ENCODE data around the gene CKB.
A peak's percentile ranks its signal among the peaks of the same experiment; 100 is the strongest.

The CKB gene

DNA sequence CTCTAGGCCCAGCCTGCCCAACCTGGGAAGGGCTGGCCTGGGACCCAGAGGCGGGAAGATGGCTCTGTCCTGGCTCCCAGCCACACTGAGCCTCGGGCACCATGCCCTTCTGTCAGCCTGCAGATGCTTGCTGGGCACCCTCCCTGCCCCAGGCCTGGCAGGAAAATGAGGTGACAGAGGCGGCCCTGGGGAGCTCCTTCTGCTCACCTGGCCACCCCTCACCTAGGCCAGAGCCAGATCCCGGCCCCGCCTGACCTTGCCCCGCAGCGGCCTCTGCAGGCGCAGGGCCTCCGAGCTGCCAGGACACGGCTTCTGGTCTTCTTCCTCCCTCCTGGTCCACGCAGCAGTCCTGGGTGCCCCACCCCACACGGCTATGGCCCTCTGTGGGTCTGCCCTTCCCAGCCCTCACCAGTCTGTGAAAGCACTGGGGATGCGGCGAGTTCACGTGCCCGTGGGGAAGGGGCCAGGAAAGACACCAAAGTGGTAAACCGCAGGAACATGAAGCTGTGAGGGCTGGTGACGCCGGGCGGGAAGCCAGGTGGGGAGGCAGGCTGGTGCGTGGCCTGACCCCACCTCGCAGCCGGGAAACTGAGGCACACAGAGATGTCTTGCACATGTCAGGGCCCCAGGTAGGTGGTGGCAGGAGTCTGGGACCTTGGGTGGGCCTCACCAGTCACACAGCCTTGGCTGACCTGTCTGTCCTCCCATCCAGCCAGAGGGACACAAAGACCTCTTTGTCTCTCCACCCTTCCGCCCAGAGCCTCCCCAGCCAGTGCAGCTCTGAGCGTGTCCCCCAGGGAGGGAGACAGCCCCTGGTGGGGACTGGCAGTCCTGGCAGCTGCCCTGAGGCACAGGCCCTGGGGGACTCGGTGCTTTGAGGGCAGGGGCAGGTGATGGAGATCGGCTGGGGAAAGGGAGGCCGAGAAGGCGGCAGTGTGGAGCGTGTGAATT, 27.0 kb upstream of the CKB start:
- DNase-seq = no peak

GRCh38 chr14:103548463-103549351, 26.1 kb upstream of the CKB start:
- DNase-seq = no peak

DNA sequence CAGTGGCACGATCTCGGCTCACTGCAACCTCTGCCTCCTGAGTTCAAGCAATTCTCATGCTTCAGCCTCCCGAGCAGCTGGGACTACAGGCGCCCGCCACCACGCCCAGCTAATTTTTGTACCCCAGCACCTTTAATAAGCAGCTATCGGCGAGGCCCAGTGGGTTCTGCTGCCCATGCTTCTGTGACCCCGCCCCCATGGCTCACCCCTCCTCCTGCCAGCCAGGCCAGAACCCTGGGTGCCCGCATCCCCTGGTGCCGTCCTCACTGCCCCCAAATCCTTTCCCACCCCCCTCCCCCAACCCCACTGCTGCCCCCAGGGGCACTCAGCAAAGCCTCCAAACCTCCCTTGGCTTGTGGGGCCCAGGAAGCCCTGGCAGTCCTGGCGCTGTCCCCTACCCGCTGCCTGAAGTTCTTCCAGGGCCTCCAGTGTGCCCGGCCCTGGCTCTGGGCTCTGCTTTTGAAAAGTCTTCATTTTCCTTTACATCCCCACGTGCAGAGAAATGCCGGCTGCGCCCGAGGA, 25.4 kb upstream of the CKB start:
- no peak for DNase-seq

DNA sequence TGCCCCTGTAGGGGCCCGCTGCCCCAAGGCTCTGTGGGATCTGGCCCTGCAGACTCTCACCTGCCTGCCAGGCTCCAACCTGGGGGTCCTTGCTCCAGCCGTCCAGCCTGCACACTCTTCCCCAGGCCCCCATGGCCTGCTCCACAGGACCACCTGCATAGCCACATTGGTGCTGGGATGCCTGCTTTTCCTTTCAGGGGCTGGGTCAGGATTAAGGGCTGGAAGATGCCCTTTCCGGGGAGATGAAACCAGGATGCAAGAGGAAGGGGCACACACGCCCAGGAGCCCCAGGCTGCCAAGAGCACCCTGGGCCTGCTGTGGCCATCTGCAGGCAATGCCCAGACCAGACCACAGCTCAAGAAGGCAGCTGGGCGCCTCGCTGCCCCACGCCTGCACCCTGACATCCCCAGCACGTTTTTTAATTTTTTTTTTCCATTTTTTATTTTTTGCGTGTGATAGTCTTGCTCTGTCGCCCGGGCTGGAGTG, 24.9 kb upstream of the CKB start:
- no peak for DNase-seq

GRCh38 chr14:103546652-103547454, 24.2 kb upstream of the CKB start:
- DNase-seq = peak in 1 of 2 donors; percentile 66

DNA sequence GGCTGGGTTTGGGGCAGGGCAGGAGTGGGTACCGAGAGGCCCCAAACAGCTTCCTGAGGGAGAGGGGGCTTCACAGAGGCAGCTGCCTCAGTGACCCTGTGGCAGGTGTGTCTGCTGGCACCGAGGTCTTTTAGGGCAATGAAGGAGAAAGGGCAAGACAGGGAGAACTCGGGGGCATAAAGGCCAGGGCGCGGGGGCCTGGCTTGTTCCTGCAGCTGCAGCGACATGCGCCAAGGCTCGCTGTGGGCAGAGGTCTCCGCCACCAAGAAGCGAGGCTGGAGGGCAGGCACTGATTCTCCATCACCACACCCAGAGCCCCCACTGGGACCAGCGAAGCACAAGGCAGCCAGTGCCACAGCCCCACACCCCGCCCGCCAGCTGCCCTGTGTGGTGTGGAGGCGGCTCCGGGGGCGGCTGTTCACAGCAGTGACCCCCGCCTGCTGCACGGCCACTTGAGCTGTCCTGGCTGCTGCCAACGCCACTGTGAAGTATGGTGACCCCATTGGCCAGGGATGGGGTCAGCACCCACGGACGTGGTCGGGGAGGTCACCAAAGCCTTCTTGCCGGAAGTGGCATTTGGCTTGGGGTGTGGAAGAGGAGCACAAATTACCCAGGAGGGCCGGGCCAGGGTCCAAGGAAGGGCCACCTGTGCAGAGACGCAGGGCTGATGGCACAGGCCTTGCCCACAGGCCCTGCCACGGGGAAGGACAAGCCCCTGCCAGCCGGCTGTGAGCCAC, 23.5 kb upstream of the CKB start:
- DNase-seq = no peak

DNA sequence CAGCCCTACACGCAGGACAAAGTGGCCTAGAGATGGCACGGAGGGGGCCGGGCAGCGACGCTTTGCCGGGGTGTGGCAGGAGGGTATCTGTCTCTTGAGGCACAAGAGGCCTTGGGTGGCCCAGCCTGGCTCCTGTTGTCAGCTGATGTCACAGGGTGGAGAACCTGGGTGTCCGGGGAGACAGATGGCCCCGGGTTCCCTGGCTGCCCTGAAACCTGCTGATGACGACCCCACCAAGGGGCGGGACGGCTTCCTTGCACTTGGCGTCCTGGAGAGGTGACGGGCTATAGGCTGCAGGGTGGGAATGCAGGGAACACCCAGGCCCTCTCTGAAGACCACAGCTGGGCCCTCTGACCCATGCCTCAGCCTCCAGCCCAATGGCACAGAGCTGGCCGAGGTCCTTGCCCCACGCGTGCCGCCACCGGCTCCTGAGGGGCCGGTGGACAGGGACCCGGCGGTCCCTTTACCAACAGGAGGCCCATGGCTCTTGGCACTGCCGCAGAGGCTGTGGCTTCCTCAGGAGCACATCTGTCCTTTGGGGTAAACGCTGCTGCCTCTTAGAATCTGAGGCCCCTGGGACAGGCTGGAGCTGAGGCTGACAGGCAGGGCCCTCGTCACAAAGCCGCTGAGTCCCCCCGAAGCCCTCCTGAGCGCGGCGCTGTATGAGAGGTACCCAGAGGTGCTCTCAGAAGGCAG, 22.7 kb upstream of the CKB start:
- DNase-seq = no peak

DNA sequence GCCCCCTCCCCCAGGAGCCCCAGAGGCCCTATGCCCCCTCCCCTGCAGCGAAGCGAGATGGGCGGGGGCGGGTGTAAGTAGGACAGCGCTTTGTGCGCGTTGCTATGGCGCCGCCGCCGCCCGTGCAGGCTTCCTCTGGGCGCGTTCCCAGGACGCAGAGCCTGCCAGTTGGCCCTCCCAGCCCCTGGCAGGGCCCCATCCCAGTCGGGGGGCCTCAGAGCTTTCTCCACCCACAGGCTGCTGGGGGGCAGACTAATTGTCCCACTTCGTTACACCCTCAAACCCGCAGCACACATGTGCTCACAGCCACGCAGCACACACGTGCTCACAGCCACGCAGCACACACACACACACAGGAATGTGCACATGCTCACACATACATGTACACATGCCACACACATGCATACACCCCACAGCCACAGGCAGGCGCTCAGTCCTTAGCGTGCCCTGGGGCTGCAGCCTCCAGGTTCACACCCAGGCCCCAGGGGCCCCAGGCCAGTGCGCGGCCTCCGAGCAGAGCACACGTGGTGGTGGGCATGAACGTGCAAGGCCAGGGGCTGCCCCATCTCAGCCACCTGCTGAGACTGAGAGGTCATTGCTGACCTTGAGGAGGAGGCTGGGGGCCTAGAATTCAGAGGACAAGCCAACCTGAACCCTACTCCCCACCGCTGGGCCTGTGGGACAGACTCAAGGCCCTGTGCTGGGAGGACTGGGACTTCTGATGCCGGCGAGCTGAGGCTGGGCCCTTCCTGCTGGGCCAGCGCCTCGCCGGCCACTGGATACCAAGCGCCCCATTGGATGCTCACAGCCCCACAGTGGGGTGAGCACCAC, 22.0 kb upstream of the CKB start:
- no peak for DNase-seq

GRCh38 chr14:103543721-103544387, 21.2 kb upstream of the CKB start:
- no peak for DNase-seq

GRCh38 chr14:103543140-103543539, 20.5 kb upstream of the CKB start:
- no peak for DNase-seq

DNA sequence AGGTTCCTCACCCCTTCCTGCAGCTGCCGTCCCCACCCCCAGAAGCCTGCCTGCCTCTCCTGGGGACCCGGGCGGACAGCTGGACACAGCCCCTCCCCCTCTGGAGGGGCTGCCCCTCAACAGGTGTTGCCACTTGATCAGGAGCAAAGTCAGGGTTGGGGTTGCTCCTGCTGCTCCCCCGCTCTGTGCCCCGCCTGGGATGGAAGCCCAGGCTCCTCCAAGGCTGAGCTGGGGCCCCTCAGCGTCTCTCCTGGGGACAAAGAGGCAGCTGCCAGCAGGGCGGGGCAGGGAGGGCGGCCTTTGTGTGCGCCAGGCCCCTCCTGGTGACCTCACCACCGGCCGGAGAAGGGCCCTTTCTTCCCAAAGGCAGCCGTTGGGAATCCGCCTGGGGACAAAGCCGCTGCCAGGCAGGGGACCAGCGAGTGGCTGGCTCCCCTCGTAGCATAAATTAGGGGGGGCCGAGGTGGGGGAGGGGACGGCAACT, 20.0 kb upstream of the CKB start:
- no peak for DNase-seq

GRCh38 chr14:103541709-103542604, 19.3 kb upstream of the CKB start:
- DNase-seq = no peak

- no peak for DNase-seq
Measured at GRCh38 chr14:103540821-103541708, 18.4 kb upstream of the CKB start.

DNA sequence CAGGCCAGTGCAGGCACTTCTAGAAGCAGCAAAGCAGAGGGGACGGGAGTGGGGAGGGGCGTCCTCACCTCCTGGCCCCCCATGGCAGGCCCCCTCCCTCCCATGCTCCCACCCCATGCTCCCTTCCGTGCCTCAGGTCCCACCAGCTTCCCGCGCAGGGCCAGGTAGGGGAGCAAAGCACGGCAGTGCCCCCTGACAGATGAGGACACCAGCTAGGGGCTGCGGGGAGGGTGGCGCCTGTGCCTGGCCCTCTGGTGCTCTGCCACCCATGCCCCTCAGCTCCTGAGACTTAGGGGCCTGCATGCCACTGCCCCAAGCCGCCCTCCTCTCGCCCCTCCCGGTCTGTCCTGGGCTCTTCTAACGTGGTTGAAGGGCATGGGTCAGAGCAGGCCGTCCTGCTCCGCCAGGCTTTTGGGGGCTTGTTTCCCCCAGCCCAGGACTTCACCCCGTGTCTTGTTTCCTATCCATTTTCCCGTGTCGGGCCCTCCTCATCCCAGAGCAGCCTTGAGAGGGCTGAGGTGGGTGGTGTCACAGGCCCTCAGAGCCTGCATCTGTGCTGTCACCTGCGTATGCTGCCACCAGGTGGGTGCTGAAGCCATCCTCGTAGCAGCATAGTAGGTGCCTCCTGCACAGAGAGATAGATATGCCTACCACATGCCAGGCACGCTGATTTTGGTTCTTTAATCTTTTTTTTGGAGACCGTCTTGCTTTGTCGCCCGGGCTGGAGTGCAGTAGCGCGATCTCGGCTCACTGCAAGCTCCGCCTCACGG, 16.6 kb upstream of the CKB start:
- no peak for DNase-seq

GRCh38 chr14:103538291-103539055, 15.8 kb upstream of the CKB start:
- no peak for DNase-seq

Data from inflammatory macrophage treated with lipopolysaccharide for 1 hour (primary cell).